Spleen (tissue), 7 donors: ENCODE results near the gene TNS1.

Experiments
- CTCF ChIP-seq, 11 experiments: fragments of 200-600 bp in 7 of 11; fragments of 450-650 bp in 4 of 11; sonication (generic) in 4 of 11; IDR thresholded peaks in 8 of 11; conservative IDR thresholded peaks in 3 of 11; 1 replicate in 7 of 11; 2 replicates in 4 of 11; pipeline versions ENCODE4 v1.4.0 to v1.8.0; 2016 to 2021; ENCODE audit warnings: antibody characterized with exemption in 11 of 11, inconsistent platforms in 4 of 11, mild to moderate bottlenecking in 1 of 11
- POLR2A ChIP-seq, 3 donors: fragments of 450-650 bp; IDR thresholded peaks; one replicate each; pipeline ENCODE4 v1.5.1; 2017; ENCODE audit warnings: antibody characterized with exemption in 3 of 3, mild to moderate bottlenecking in 1 of 3
- donor health status: DM: no; HTN: no; CAD: no; lungs with moderate emphysema.
- donor health status: DM: no; HTN: no; CAD: no.
- donor health status: DM: no; HTN: no; CAD: no.

GRCh38 chr2:217823626-217824025 lies 179.2 kb downstream of the TNS1 start:
- TF ChIP-seq POLR2A (IDR thresholded peaks at IDR 0.05), result no peak
- no peak for TF ChIP-seq CTCF (IDR thresholded peaks at IDR 0.05 in 8 of 11, conservative IDR thresholded peaks at IDR 0.05 in 3 of 11)
